Neural cell (in vitro differentiated cells): ENCODE results near the gene HYAL1. TPM values are rescaled to one million over a fixed set of nuclear protein-coding genes. Genes with fewer than 3 reads are reported as not detected.

Experiments used
- H2AFZ ChIP-seq: fragments of 200-600, 300-800 bp; sonication (generic), shearing (Covaris generic); 2 replicates; pipeline ENCODE4 v1.6.0; 2014; ENCODE audit warnings: low read depth, mild to moderate bottlenecking, antibody characterized with exemption, low read length, moderate library complexity
- H3F3A ChIP-seq: fragments of 200-600 bp; shearing (Covaris generic); 2 replicates; pipeline ENCODE4 v1.6.1; 2016; ENCODE audit warnings: mild to moderate bottlenecking, moderate library complexity, mixed read lengths, antibody characterized with exemption, low read length; ENCODE audit not compliant: insufficient read depth, poor library complexity, severe bottlenecking
- H3K27ac ChIP-seq: fragments of 200-600, 300-800 bp; sonication (generic), shearing (Covaris generic); 2 replicates; pipeline ENCODE4 v1.5.1; 2014; ENCODE audit warnings: mild to moderate bottlenecking, low read length, moderate library complexity
- H3K27me3 ChIP-seq: fragments of 300-800, 200-600 bp; sonication (generic), shearing (Covaris generic); 2 replicates; pipeline ENCODE4 v1.6.0; 2014; ENCODE audit warnings: mild to moderate bottlenecking, low read depth, low read length, moderate library complexity; ENCODE audit not compliant: insufficient read depth
- H3K36me3 ChIP-seq: fragments of 300-800, 200-600 bp; sonication (generic), shearing (Covaris generic); 2 replicates; pipeline ENCODE4 v1.5.1; 2014; ENCODE audit warnings: mild to moderate bottlenecking, antibody characterized with exemption, low read length, moderate library complexity; ENCODE audit not compliant: insufficient read depth
- H3K4me2 ChIP-seq: fragments of 300-800, 200-600 bp; sonication (generic), shearing (Covaris generic); 2 replicates; pipeline ENCODE4 v1.6.0; 2014; ENCODE audit warnings: mild to moderate bottlenecking, low read length
- H3K4me3 ChIP-seq: fragments of 300-800, 200-600 bp; sonication (generic), shearing (Covaris generic); 2 replicates; pipeline ENCODE4 v1.5.1; 2014; ENCODE audit warnings: mild to moderate bottlenecking, low read length, moderate library complexity
- H3K79me2 ChIP-seq: fragments of 200-600 bp; shearing (Covaris generic); replicated peaks from 2 replicates; pipeline ENCODE4 v1.6.0; 2014; ENCODE audit warnings: mild to moderate bottlenecking, low read length, moderate library complexity; ENCODE audit not compliant: insufficient read depth
- H3K9ac ChIP-seq: fragments of 300-800, 200-600 bp; sonication (generic), shearing (Covaris generic); 2 replicates; pipeline ENCODE4 v1.6.1; 2016; ENCODE audit warnings: mild to moderate bottlenecking, low read length, mixed read lengths
- H3K9me2 ChIP-seq: fragments of 200-600 bp; shearing (Covaris generic); 2 replicates; pipeline ENCODE4 v1.6.1; 2016; ENCODE audit warnings: mild to moderate bottlenecking, low read length, mixed read lengths; ENCODE audit not compliant: insufficient read depth
- H3K9me3 ChIP-seq: fragments of 200-600, 300-800 bp; sonication (generic), shearing (Covaris generic); 2 replicates; pipeline ENCODE4 v1.6.1; 2016; ENCODE audit warnings: mild to moderate bottlenecking, mixed run types, low read length, moderate library complexity, mixed read lengths
- H4K20me1 ChIP-seq: fragments of 200-600 bp; shearing (Covaris generic); 2 replicates; pipeline ENCODE4 v1.6.1; 2016; ENCODE audit warnings: mild to moderate bottlenecking, mixed run types; ENCODE audit not compliant: insufficient read depth
- EP300 ChIP-seq: fragments of 450-650 bp; conservative IDR thresholded peaks from 2 replicates; pipeline ENCODE4 v1.6.1; 2014; ENCODE audit warnings: antibody characterized with exemption, mild to moderate bottlenecking, moderate library complexity; ENCODE audit not compliant: poor library complexity, severe bottlenecking
- EZH2 ChIP-seq: fragments of 200-600, 300-800 bp; shearing (Covaris generic), sonication (generic); IDR thresholded peaks from 2 replicates; pipeline ENCODE4 v1.6.1; 2014; ENCODE audit warnings: antibody characterized with exemption, low read length, borderline replicate concordance, mild to moderate bottlenecking; ENCODE audit not compliant: insufficient read depth, poor library complexity, severe bottlenecking
- MXI1 ChIP-seq: fragments of 450-650 bp; conservative IDR thresholded peaks from 2 replicates; pipeline ENCODE4 v1.6.1; 2014; ENCODE audit warnings: antibody characterized with exemption, mild to moderate bottlenecking; ENCODE audit not compliant: poor library complexity, severe bottlenecking
- POLR2AphosphoS5 ChIP-seq: IDR thresholded peaks from 2 replicates; pipeline ENCODE4 v1.6.1; 2012
- RAD21 ChIP-seq: fragments of 450-650 bp; conservative IDR thresholded peaks from 2 replicates; pipeline ENCODE4 v1.6.1; 2014; ENCODE audit warnings: antibody characterized with exemption, mild to moderate bottlenecking, moderate library complexity
- SMC3 ChIP-seq: fragments of 450-650 bp; conservative IDR thresholded peaks from 2 replicates; pipeline ENCODE4 v1.6.1; 2014; ENCODE audit warnings: antibody characterized with exemption, mild to moderate bottlenecking, moderate library complexity; ENCODE audit not compliant: poor library complexity
- TAF1 ChIP-seq: IDR thresholded peaks from 2 replicates; pipeline ENCODE4 v1.6.1; 2012; ENCODE audit warnings: low read depth
- polyA plus RNA-seq: library from polyadenylated mRNA; depleted of rRNA; stranded (reverse); fragments of >200 nt; gene quantifications from 2 replicates; pipeline ENCODE4 v1.2.3, GENCODE V29; 2014
- TF ChIP-seq, protein P1 (sequence below): IDR thresholded peaks from 2 replicates; pipeline ENCODE4 v1.6.1; 2012; ENCODE audit warnings: borderline replicate concordance
- TF ChIP-seq, protein P2 (sequence below): fragments of 450-650 bp; IDR thresholded peaks from 2 replicates; pipeline ENCODE4 v1.5.1; 2014; ENCODE audit warnings: antibody characterized with exemption, mild to moderate bottlenecking, moderate library complexity; ENCODE audit not compliant: poor library complexity, severe bottlenecking

HYAL1 gene
- polyA plus RNA-seq, 1 donor from 2014 or later: 2.2 TPM

DNA sequence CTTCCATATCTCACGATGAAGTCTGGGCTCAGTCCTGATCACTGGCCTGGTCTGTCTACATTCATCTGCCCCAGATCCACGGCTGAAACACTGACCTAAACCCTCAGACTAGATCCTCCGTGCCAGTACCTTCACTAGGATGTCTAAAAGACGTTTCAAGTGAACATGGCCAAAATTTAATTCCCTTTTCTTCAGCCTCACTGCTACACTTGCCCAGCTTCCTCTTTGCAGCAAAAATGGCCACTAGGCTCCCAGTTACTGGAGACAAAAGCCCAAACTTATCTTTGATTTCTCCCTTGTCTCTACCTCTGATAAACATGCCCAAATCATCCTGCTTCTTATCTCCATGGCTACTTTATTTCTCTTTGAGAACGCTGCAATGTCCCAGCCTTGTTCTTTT, 35.6 kb upstream of the HYAL1 start:
- Histone ChIP-seq H3K79me2 (peaks cover 24% of the 10 kb centered on the region), H3K4me3 (no peak overlapping the region), H3K36me3 (no peaks in the 10 kb centered on the region), H3K9me2 (no peaks in the 10 kb centered on the region), H3F3A (no peaks in the 10 kb centered on the region), H3K27me3 (peaks cover 32% of the 10 kb centered on the region), H4K20me1 (no peaks in the 10 kb centered on the region), H3K27ac (no peak overlapping the region), H2AFZ (no peak overlapping the region), H3K4me2 (no peak overlapping the region), H3K9me3 (no peaks in the 10 kb centered on the region), H3K9ac (no peak overlapping the region)
- TF ChIP-seq SMC3 (no peak), EZH2 (no peak), EP300 (no peak), POLR2AphosphoS5 (no peak)

DNA sequence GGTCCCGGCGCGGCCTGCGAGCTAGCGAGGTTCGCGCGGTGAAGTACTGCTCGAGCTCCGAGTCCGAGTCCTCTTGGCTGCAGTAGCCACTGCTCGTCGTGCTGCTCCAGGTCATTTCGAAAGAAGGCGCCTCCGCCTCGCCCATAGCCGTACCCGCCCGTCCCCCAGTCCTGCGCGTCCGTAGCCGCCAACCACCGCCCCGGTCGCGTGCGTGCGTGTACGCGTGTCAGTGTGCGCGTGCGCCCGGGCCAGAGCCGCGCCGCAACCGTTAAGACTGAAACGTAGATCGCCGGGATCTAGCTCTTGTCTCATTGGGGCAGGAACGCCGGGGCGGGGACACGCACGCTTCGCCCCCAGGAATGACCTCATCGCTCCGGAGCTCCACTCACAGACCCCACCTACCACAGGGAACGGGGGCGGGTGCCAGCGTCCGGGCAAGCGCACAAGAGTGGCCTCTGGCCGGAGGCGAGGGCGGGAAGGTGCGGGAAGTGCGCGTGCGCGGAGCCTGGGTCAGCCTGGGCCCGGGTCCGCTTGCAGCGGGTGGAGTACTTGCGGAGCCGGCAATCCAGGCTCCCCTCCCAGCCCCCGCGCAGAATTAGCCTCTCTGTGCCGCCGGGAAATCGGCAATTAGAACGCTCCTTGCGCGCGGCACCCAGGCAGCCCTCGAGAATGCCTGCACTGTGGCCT, 33.9 kb upstream of the HYAL1 start:
- H3K79me2 ChIP-seq: peaks cover 24% of the 10 kb centered on the region
- no peaks in the 10 kb centered on the region for H4K20me1 ChIP-seq
- peak overlapping the region; percentile 96 for H3K9ac ChIP-seq
- H3K27ac ChIP-seq: peak overlapping the region; percentile 95
- peaks cover 27% of the 10 kb centered on the region for H3K27me3 ChIP-seq
- H3K4me3 ChIP-seq: peak overlapping the region; percentile 95
- peak overlapping the region; percentile 100 for H3K4me2 ChIP-seq
- no peaks in the 10 kb centered on the region for H3K36me3 ChIP-seq
- H3K9me3 ChIP-seq: no peaks in the 10 kb centered on the region
- no peaks in the 10 kb centered on the region for H3F3A ChIP-seq
- peak overlapping the region; percentile 84 for H2AFZ ChIP-seq
- TF ChIP-seq TAF1: peak; percentile 87
- TF ChIP-seq, protein P1, sequence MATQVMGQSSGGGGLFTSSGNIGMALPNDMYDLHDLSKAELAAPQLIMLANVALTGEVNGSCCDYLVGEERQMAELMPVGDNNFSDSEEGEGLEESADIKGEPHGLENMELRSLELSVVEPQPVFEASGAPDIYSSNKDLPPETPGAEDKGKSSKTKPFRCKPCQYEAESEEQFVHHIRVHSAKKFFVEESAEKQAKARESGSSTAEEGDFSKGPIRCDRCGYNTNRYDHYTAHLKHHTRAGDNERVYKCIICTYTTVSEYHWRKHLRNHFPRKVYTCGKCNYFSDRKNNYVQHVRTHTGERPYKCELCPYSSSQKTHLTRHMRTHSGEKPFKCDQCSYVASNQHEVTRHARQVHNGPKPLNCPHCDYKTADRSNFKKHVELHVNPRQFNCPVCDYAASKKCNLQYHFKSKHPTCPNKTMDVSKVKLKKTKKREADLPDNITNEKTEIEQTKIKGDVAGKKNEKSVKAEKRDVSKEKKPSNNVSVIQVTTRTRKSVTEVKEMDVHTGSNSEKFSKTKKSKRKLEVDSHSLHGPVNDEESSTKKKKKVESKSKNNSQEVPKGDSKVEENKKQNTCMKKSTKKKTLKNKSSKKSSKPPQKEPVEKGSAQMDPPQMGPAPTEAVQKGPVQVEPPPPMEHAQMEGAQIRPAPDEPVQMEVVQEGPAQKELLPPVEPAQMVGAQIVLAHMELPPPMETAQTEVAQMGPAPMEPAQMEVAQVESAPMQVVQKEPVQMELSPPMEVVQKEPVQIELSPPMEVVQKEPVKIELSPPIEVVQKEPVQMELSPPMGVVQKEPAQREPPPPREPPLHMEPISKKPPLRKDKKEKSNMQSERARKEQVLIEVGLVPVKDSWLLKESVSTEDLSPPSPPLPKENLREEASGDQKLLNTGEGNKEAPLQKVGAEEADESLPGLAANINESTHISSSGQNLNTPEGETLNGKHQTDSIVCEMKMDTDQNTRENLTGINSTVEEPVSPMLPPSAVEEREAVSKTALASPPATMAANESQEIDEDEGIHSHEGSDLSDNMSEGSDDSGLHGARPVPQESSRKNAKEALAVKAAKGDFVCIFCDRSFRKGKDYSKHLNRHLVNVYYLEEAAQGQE: peak; percentile 19
- TF ChIP-seq EZH2: no peak
- TF ChIP-seq, protein P2, sequence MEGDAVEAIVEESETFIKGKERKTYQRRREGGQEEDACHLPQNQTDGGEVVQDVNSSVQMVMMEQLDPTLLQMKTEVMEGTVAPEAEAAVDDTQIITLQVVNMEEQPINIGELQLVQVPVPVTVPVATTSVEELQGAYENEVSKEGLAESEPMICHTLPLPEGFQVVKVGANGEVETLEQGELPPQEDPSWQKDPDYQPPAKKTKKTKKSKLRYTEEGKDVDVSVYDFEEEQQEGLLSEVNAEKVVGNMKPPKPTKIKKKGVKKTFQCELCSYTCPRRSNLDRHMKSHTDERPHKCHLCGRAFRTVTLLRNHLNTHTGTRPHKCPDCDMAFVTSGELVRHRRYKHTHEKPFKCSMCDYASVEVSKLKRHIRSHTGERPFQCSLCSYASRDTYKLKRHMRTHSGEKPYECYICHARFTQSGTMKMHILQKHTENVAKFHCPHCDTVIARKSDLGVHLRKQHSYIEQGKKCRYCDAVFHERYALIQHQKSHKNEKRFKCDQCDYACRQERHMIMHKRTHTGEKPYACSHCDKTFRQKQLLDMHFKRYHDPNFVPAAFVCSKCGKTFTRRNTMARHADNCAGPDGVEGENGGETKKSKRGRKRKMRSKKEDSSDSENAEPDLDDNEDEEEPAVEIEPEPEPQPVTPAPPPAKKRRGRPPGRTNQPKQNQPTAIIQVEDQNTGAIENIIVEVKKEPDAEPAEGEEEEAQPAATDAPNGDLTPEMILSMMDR: no peak
- peak; percentile 16 for TF ChIP-seq RAD21
- TF ChIP-seq POLR2AphosphoS5: peak; percentile 87
- TF ChIP-seq MXI1: peak; percentile 98
- no peak for TF ChIP-seq SMC3
- TF ChIP-seq EP300: no peak
- H3K9me2 ChIP-seq: no peaks in the 10 kb centered on the region
